Activated T-cell treated with anti-CD3 and anti-CD28 coated beads for 48 hours (primary cell): ENCODE results near the gene FBXO28.
"Not testable (repeated sequence)": the region's sequence is repeated elsewhere in the genome, so short reads cannot be mapped to it uniquely, and the experiment has no call there.

Source experiments
- DNase-seq: peaks from one replicate; pipeline ENCODE4 v3.0.0-alpha.2; 2020; ENCODE audit warnings: low read depth

The FBXO28 gene

DNA sequence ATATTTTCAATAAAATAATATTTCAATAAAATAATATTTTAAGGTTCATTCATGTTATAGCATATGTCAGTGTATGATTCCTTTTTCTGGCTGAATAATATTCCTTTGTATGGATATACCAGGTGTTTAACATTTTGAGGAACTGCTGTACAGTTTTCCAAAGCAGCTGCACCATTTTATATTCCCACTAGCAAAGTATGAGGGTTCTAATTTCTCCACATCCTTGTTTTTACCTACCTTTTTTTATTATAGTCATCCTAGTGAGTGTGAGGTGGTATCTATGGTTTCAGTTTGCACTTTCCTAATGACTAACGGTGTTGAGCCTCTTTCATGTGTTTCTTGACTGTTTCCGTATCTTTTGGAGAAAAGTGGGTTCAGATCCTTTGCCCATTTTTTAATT is 74.4 kb downstream of the FBXO28 start:
- DNase-seq: no peak

DNA sequence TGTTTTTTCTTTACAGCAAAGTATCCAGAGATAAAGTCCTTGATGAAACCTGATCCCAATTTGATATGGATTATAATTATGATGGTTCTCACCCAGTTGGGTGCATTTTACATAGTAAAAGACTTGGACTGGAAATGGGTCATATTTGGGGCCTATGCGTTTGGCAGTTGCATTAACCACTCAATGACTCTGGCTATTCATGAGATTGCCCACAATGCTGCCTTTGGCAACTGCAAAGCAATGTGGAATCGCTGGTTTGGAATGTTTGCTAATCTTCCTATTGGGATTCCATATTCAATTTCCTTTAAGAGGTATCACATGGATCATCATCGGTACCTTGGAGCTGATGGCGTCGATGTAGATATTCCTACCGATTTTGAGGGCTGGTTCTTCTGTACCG is 75.7 kb downstream of the FBXO28 start:
- no peak for DNase-seq

- no peak for DNase-seq
Observed at GRCh38 chr1:224192082-224192788, 78.3 kb downstream of the FBXO28 start.

DNA sequence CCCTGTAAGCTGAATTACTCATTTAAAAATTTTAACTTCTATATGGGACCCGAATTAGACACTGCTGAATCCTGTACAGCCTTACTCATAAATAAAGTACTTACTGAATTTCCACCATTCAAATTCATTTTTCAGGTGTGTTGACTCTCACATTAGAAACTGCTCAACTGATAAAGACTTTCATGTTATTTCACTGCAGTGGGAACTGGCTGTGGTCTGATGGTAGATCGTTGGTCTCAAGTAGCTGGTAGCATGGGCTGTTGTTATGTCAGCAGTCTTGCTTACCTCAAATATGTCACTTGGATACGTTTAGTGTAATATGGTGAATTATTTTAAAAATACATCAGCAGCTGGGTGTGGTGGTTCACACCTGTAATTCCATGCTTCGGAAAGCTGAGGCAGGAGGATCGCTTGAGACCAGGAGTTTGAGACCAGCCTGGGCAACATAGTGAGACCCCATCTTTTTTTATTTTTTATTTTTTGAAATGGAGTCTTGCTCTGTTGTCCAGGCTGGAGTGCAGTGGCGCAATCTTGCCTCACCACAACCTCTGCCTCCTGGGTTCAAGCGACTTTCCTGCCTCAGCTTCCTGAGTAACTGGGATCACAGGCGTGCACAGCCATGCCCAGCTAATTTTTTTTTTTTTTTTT is 79.5 kb downstream of the FBXO28 start:
- DNase-seq: no peak

GRCh38 chr1:224196813-224197600 is 83.1 kb downstream of the FBXO28 start:
- no peak for DNase-seq

- no peak for DNase-seq
Observed at GRCh38 chr1:224198572-224198971, 84.7 kb downstream of the FBXO28 start.

- DNase-seq: no peak
Observed at GRCh38 chr1:224199679-224200078, 85.8 kb downstream of the FBXO28 start.

GRCh38 chr1:224201383-224201782 is 87.5 kb downstream of the FBXO28 start:
- no peak for DNase-seq

DNA sequence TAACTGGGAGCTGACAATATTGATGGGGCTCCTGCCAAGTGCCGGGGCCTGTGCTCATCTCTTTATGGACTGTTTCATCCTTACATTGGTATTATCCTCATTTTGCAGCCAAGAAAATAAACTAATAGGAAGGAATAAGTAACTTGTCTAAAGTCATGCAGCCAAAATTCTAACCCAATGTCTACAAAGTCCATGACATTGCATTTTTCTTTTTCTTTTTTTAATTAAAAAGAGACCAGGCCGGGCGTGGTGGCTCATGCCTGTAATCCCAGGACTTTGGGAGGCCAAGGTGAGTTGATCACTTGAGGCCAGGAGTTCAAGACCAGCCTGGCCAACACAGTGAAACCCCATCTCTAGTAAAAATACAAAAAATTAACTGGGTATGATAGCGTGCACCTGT is 87.9 kb downstream of the FBXO28 start:
- no peak for DNase-seq

DNA sequence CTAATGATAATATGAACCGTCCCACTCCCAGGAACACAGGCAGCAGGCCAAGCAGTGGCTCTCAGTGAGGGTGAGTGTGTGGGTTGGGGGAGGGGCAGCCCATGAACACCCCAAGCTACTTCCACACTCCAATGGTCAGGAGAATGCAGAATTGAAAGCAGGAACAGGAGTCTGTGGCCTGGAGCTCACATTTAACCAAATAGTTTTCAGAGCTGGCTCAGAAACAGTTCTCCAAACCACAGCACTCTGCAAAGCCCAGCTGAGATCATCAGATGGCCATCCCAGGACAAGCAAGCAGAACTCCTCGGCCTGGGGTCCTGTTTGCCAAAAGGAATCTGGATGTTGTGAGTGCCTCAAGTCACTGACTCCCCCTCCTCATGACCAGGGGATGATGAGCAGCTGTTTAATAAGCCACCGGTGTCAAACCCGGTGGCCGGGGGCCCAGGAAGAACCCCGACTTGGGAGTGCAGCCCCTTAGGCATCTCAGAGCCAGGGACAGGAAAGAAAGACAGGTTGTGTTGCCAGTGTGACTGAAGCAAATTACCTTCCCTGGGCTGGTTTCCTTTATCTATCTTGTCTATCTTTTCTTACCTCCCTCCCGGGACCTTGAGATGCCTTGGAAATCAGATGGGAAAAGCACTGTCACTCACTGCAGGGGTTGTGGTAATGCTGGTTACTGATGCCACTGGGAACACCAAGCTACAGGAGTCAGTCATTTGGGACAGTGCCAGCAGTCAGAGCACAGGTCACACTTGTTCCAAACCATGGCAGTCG is 89.5 kb downstream of the FBXO28 start:
- no peak for DNase-seq

- peak; percentile 37 for DNase-seq
Observed at GRCh38 chr1:224205438-224205840, 91.5 kb downstream of the FBXO28 start.

DNA sequence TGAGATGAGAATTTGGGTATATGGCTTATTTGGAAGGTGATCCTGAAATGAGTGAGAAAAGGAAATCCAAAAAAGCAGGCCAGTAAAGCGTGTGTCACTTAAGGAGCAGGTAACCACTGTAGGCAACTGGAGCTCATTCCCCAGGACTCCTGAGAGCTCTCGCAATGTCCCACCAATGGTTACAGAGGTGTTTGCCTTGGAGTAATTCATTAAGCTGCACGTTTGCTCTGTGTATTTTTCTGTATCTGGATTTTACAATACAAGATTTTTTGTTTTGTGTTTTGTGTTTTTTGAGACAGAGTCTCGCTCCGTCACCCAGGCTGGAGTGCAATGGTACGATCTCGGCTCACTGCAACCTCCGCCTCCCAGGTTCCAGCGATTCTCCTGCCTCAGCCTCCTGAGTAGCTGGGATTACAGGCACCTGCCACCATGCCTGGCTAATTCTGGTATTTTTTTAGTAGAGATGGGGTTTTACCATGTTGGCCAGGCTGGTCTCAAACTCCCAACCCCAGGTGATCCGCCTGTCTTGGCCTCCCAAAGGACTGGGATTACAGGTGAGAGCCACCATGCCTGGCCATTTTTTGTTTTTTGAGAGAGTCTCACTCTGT is 92.1 kb downstream of the FBXO28 start:
- not testable (repeated sequence) for DNase-seq

DNA sequence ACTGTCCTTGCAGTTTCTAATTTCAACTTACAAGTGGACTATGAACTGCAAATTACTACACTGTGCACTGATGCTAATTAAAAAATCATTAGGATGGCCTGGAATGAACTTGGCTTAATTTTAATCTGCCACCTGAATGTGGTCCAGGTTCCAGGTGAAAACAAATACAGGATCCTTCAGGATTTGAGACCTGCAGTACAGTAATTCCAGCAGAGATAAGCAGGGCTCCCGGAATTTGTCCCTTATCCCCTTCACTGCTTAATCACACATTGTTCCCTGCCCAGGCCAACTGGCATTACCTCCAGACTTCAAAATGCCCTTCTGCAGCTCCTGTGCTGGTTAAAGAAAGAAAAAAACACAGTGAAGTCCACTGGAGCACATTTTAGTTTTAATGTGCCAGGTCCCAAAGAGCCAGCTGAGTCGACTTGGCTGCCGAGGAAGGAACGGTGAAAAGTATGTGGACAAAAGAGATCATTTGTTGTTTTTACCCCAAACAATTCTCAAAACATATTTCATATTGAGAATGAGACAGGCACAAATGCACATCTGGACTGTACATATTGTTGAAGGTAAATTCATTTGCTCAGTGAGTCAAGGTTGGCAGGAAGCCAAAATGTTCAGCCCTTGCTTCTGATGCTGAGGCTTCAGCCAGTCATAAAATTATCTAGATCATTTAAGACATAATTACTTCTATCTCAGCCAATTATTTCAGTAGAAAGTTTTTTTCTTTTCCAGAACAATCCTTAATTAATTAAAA is 97.5 kb downstream of the FBXO28 start:
- DNase-seq: no peak
